Measurements from ENCODE around the gene UBL4B.

DNA sequence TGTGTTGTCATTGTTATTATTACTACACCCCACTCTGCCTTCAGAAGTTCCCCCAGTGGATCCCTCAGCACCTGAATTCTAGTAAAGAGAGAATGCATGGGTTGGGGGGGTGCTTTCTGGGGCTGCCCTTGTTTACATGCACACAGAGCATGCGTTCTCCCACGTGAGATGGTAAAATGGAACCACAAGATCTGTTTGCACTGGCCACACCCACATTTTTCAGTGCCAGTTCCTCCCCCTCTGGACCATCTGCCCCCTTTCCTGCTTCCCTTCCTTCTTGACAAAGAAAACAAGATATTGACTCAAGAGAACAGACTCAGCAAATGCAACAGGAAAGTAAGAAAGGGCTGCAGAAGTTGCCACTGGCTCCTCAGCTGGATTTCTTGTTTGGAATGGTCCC lies 46.9 kb downstream of the UBL4B start:
- TF ChIP-seq ZNF274 (IDR thresholded peaks at IDR 0.05; ENCODE audit: low read depth, low read length) (no peak), SUZ12 (IDR thresholded peaks at IDR 0.05; ENCODE audit: extremely low read depth, insufficient read depth, insufficient read length) (no peak)

Data from NT2/D1 (cell line).